GM21390 (cell line): ENCODE measurements around the gene PLAU.

Experiments
- ATAC-seq: cut with Tn5 transposase; IDR thresholded peaks from one replicate; pipeline ENCODE4 v1.9.1; 2021; ENCODE audit not compliant: unreplicated experiment

Gene PLAU

GRCh38 chr10:73910764-73911552, at the start of gene PLAU:
PLAU (plus strand) TSS chr10:73911132; CDS start chr10:73911556, 424 bp downstream.
- no peak for ATAC-seq

- ATAC-seq: no peak
Observed at GRCh38 chr10:73862011-73862410, 48.9 kb upstream of the PLAU start.

GRCh38 chr10:73863039-73863817, 47.7 kb upstream of the PLAU start:
- ATAC-seq: no peak

- ATAC-seq: no peak
Observed at GRCh38 chr10:73864229-73864628, 46.7 kb upstream of the PLAU start.

- ATAC-seq: no peak
Observed at GRCh38 chr10:73865107-73865458, 45.8 kb upstream of the PLAU start.

GRCh38 chr10:73865459-73866442, 45.2 kb upstream of the PLAU start:
- peak; percentile 80 for ATAC-seq

GRCh38 chr10:73866621-73867020, 44.3 kb upstream of the PLAU start:
- ATAC-seq: no peak

- ATAC-seq: no peak
Observed at GRCh38 chr10:73867126-73867807, 43.7 kb upstream of the PLAU start.

- ATAC-seq: no peak
Observed at GRCh38 chr10:73867871-73868631, 42.9 kb upstream of the PLAU start.

GRCh38 chr10:73868655-73869195, 42.2 kb upstream of the PLAU start:
- ATAC-seq: no peak

- no peak for ATAC-seq
Observed at GRCh38 chr10:73871295-73872189, 39.4 kb upstream of the PLAU start.

GRCh38 chr10:73872190-73872710, 38.7 kb upstream of the PLAU start:
- ATAC-seq: no peak

GRCh38 chr10:73873142-73873837, 37.6 kb upstream of the PLAU start:
- no peak for ATAC-seq

- no peak for ATAC-seq
Observed at GRCh38 chr10:73873838-73874215, 37.1 kb upstream of the PLAU start.

GRCh38 chr10:73874267-73875138, 36.4 kb upstream of the PLAU start, which contains the start of gene CAMK2G:
CAMK2G (minus strand) TSS chr10:73874555; CDS start chr10:73874461, 94 bp downstream.
- ATAC-seq: peak; percentile 86

- peak; percentile 5 for ATAC-seq
Observed at GRCh38 chr10:73875139-73875475, 35.8 kb upstream of the PLAU start.

- no peak for ATAC-seq
Observed at GRCh38 chr10:73876157-73876556, 34.8 kb upstream of the PLAU start.
